ENCODE measurements around the gene DGCR8.

DNA sequence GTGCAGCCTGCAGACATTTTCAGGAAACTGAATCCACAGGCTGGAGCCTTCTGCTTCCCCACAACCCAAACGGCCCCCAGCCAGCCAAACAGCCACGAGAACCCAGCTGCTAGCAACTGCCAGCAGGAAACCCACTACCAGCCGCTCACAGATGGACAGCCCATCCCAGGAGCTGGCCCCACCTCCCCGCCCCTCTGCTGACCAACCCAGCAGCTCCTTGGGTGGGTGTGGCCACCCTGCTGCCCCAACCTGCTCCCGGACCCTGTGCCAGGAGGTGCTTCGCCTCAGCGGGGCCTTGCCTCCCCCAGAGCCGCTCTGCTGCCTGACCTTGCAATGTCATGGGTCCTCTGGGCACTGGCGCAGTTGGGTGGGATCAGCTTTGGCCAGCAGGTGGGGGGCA is 79.0 kb downstream of the DGCR8 start:
- TF ChIP-seq, protein P1, sequence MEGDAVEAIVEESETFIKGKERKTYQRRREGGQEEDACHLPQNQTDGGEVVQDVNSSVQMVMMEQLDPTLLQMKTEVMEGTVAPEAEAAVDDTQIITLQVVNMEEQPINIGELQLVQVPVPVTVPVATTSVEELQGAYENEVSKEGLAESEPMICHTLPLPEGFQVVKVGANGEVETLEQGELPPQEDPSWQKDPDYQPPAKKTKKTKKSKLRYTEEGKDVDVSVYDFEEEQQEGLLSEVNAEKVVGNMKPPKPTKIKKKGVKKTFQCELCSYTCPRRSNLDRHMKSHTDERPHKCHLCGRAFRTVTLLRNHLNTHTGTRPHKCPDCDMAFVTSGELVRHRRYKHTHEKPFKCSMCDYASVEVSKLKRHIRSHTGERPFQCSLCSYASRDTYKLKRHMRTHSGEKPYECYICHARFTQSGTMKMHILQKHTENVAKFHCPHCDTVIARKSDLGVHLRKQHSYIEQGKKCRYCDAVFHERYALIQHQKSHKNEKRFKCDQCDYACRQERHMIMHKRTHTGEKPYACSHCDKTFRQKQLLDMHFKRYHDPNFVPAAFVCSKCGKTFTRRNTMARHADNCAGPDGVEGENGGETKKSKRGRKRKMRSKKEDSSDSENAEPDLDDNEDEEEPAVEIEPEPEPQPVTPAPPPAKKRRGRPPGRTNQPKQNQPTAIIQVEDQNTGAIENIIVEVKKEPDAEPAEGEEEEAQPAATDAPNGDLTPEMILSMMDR (IDR thresholded peaks at IDR 0.05): no peak
- no peak for TF ChIP-seq POLR2A (IDR thresholded peaks at IDR 0.05)
